ENCODE data around the gene KAZN. TPM values are rescaled to one million over a fixed set of nuclear protein-coding genes. Genes with fewer than 3 reads are reported as not detected.

Gene KAZN
- polyA plus RNA-seq, 1 experiment: 5.5 TPM

DNA sequence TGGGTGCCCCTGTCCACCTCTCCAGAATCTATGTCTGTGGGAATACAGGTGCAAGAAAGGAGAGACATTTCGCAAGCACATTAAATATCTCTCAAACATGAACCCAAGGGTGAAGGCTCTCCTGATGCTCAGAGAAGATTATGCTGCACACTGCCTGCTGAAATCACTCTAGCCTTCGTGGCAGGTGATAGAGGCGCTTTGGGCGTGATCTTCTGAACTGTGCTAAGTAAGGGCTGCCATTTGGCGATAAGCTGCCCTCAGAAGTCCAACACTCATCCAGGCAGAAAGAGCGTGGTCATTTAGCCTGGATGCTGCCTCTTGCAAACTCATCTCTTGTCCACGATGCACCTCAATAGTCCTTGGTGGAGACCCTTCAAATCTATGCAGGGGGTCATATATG lies 241.9 kb downstream of the KAZN start:
- Histone ChIP-seq H3K36me3 (ENCODE audit: control insufficient read depth, insufficient read depth, low read length) (no peaks in the 10 kb centered on the region), H3K4me3 (ENCODE audit: low read depth, low read length) (no peak overlapping the region), H3K27me3 (ENCODE audit: control insufficient read depth, insufficient read depth, low read length) (no peaks in the 10 kb centered on the region)
- POLR2A ChIA-PET: no interaction called here
- CTCF ChIA-PET: no interaction called here
- no peak for DNase-seq (ENCODE audit: low read depth)
- TF ChIP-seq, protein P1, sequence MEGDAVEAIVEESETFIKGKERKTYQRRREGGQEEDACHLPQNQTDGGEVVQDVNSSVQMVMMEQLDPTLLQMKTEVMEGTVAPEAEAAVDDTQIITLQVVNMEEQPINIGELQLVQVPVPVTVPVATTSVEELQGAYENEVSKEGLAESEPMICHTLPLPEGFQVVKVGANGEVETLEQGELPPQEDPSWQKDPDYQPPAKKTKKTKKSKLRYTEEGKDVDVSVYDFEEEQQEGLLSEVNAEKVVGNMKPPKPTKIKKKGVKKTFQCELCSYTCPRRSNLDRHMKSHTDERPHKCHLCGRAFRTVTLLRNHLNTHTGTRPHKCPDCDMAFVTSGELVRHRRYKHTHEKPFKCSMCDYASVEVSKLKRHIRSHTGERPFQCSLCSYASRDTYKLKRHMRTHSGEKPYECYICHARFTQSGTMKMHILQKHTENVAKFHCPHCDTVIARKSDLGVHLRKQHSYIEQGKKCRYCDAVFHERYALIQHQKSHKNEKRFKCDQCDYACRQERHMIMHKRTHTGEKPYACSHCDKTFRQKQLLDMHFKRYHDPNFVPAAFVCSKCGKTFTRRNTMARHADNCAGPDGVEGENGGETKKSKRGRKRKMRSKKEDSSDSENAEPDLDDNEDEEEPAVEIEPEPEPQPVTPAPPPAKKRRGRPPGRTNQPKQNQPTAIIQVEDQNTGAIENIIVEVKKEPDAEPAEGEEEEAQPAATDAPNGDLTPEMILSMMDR (IDR thresholded peaks at IDR 0.05; ENCODE audit: insufficient read depth, low read depth, low read length): no peak

DNA sequence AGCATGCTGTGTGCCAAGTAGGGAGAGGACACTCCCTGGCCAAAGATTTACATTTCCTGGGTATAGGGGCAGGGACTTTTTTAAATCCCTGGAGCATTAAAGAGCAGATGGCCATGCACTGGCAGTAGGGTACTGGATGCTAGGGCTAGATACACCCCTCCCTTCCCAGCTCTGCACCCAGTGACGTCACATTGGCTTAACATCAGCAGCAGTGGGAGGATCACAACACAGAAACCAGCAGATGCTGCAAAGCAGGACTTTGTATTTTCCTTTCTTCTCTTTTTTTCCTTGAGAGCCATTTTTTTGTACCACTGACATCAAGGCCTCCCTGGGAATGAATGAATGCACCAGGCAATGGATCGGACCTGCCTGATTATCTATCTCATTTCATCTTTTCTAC lies 243.0 kb downstream of the KAZN start:
- POLR2A ChIA-PET: no interaction called here
- CTCF ChIA-PET: no interaction called here
- no peaks in the 10 kb centered on the region for H3K36me3 ChIP-seq (ENCODE audit: control insufficient read depth, insufficient read depth, low read length)
- H3K4me3 ChIP-seq (ENCODE audit: low read depth, low read length): no peak overlapping the region
- TF ChIP-seq, protein P1 (IDR thresholded peaks at IDR 0.05; ENCODE audit: insufficient read depth, low read depth, low read length): no peak
- no peaks in the 10 kb centered on the region for H3K27me3 ChIP-seq (ENCODE audit: control insufficient read depth, insufficient read depth, low read length)
- no peak for DNase-seq (ENCODE audit: low read depth)

GRCh38 chr1:14841951-14842350 lies 243.5 kb downstream of the KAZN start:
- TF ChIP-seq, protein P1 (IDR thresholded peaks at IDR 0.05; ENCODE audit: insufficient read depth, low read depth, low read length): no peak
- Histone ChIP-seq H3K27me3 (ENCODE audit: control insufficient read depth, insufficient read depth, low read length) (no peaks in the 10 kb centered on the region), H3K4me3 (ENCODE audit: low read depth, low read length) (no peak overlapping the region), H3K36me3 (ENCODE audit: control insufficient read depth, insufficient read depth, low read length) (no peaks in the 10 kb centered on the region)
- DNase-seq (ENCODE audit: low read depth): no peak
- ChIA-PET POLR2A (no interaction called here), CTCF (no interaction called here)

DNA sequence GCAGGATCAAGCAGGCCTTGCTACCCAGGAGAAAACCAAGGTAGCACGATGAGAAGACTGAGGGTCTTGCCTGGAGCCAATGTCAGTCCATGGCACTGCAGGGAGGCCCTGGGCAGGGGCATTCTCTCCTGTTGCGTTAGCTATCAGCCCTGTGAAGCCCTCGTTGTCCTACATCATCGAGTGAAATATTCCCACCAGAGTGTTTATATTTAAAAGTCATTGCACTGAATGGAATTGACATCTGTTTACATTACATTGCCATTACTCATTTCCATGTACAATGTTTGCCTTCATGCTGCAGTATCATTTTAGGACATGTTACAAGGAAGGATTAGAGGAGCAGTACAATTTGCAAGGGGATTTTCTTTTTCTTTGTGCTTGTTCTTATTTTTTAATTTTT lies 243.9 kb downstream of the KAZN start:
- no peak overlapping the region for H3K4me3 ChIP-seq (ENCODE audit: low read depth, low read length)
- no peak for DNase-seq (ENCODE audit: low read depth)
- ChIA-PET CTCF (no interaction called here), POLR2A (no interaction called here)
- no peaks in the 10 kb centered on the region for H3K36me3 ChIP-seq (ENCODE audit: control insufficient read depth, insufficient read depth, low read length)
- TF ChIP-seq, protein P1 (IDR thresholded peaks at IDR 0.05; ENCODE audit: insufficient read depth, low read depth, low read length): no peak
- no peaks in the 10 kb centered on the region for H3K27me3 ChIP-seq (ENCODE audit: control insufficient read depth, insufficient read depth, low read length)

DNA sequence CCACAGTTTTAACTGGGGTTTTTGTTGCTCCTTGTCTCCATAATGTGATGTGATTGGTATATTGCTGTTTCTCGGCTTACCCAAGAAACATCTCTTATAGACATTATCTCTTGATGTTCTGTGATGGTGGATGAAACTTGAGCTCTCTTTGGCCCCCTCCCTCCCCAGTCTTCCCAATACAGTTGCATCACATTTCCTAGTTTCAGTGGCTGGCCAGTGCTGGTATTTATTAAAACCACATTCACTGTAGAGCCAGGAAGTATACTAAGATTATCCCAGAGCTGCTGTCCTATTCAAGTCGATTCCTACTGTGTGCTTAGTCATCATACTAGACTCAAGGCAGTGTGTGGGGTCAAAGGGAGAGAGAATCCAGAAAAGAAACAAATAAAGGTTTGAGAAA lies 244.4 kb downstream of the KAZN start:
- no peaks in the 10 kb centered on the region for H3K27me3 ChIP-seq (ENCODE audit: control insufficient read depth, insufficient read depth, low read length)
- TF ChIP-seq, protein P1 (IDR thresholded peaks at IDR 0.05; ENCODE audit: insufficient read depth, low read depth, low read length): no peak
- H3K4me3 ChIP-seq (ENCODE audit: low read depth, low read length): no peak overlapping the region
- DNase-seq (ENCODE audit: low read depth): no peak
- ChIA-PET POLR2A (no interaction called here), CTCF (interaction anchor here (1.3 to 1.5 kb wide), 2 partner anchors 204 to 230 kb away, joined by 3 read pairs; no protein-coding TSS in a partner anchor)
- no peaks in the 10 kb centered on the region for H3K36me3 ChIP-seq (ENCODE audit: control insufficient read depth, insufficient read depth, low read length)

Data from BJ (cell line).